ENCODE results near the gene C19orf73. TPM values are rescaled to one million over a fixed set of nuclear protein-coding genes. Genes with fewer than 3 reads are reported as not detected.

Gene C19orf73
- total and polyA plus RNA-seq, 9 of the 15 experiments (the other 6 are each of a cell fraction or from before 2014, with no cell fraction given): 0.08 to 7.4 (median 1.4) TPM

DNA sequence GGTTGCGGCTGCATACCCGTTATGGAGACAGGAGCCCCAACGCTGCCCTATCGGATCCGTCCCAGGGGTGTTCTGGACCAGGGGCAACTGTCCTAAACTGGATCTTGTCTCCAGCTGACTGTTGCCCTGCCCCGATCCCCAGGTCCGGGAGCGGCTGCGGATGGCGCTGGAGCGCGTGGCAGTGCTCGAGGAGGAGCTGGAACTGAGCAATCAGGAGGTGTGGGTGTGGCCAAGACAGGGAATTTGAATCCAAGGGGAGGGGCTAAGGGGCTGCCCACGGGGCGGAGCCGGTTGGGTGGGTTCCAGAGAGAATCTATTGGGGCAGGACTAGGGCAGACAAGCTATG is 10.3 kb upstream of the C19orf73 start (continued):
- TF ChIP-seq BMI1 (IDR thresholded peaks at IDR 0.05; ENCODE audit: low read length) (no peak), RBFOX2 (IDR thresholded peaks at IDR 0.05; ENCODE audit: low read depth, low read length) (peak; percentile 78), TBP (optimal IDR thresholded peaks at IDR 0.05; ENCODE audit: low read depth, low read length) (peak; percentile 64), XRCC5 (IDR thresholded peaks at IDR 0.05; ENCODE audit: low read depth, low read length) (0 out of 2 replicates have a peak, but pooled peaks have one; percentile 10), FOXA3 (CRISPR knock-in tag; conservative IDR thresholded peaks at IDR 0.05 in 1 of 2, IDR thresholded peaks at IDR 0.05 in 1 of 2) (no peak), DACH1 (IDR thresholded peaks at IDR 0.05; ENCODE audit: partially characterized antibody) (no peak), ZNF644 (tag; IDR thresholded peaks at IDR 0.05; ENCODE audit: low read depth) (no peak), SP1 (CRISPR knock-in tag; IDR thresholded peaks at IDR 0.05) (peak; percentile 69; the same call in 1 of the 2 replicates), CEBPG (CRISPR knock-in tag; IDR thresholded peaks at IDR 0.05) (0 out of 2 replicates have a peak, but pooled peaks have one; percentile 24), CEBPG (tag; conservative IDR thresholded peaks at IDR 0.05 in 1 of 2, IDR thresholded peaks at IDR 0.05 in 1 of 2) (no peak), CCNT2 (IDR thresholded peaks at IDR 0.05; ENCODE audit: borderline replicate concordance, extremely low read depth, insufficient read length, low read depth, low read length) (peak; percentile 25), POLR2B (IDR thresholded peaks at IDR 0.05; ENCODE audit: low read depth, partially characterized antibody) (peak; percentile 23), EP400 (IDR thresholded peaks at IDR 0.05) (peak; percentile 81), POLR2G (IDR thresholded peaks at IDR 0.05; ENCODE audit: low read depth, low read length) (peak; percentile 79)
- TF ChIP-seq, protein P1, sequence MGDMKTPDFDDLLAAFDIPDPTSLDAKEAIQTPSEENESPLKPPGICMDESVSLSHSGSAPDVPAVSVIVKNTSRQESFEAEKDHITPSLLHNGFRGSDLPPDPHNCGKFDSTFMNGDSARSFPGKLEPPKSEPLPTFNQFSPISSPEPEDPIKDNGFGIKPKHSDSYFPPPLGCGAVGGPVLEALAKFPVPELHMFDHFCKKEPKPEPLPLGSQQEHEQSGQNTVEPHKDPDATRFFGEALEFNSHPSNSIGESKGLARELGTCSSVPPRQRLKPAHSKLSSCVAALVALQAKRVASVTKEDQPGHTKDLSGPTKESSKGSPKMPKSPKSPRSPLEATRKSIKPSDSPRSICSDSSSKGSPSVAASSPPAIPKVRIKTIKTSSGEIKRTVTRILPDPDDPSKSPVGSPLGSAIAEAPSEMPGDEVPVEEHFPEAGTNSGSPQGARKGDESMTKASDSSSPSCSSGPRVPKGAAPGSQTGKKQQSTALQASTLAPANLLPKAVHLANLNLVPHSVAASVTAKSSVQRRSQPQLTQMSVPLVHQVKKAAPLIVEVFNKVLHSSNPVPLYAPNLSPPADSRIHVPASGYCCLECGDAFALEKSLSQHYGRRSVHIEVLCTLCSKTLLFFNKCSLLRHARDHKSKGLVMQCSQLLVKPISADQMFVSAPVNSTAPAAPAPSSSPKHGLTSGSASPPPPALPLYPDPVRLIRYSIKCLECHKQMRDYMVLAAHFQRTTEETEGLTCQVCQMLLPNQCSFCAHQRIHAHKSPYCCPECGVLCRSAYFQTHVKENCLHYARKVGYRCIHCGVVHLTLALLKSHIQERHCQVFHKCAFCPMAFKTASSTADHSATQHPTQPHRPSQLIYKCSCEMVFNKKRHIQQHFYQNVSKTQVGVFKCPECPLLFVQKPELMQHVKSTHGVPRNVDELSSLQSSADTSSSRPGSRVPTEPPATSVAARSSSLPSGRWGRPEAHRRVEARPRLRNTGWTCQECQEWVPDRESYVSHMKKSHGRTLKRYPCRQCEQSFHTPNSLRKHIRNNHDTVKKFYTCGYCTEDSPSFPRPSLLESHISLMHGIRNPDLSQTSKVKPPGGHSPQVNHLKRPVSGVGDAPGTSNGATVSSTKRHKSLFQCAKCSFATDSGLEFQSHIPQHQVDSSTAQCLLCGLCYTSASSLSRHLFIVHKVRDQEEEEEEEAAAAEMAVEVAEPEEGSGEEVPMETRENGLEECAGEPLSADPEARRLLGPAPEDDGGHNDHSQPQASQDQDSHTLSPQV (IDR thresholded peaks at IDR 0.05): no peak
- TF ChIP-seq, protein P2, sequence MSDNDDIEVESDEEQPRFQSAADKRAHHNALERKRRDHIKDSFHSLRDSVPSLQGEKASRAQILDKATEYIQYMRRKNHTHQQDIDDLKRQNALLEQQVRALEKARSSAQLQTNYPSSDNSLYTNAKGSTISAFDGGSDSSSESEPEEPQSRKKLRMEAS (CRISPR knock-in tag; IDR thresholded peaks at IDR 0.05): peak; percentile 75
- TF ChIP-seq, protein P3, sequence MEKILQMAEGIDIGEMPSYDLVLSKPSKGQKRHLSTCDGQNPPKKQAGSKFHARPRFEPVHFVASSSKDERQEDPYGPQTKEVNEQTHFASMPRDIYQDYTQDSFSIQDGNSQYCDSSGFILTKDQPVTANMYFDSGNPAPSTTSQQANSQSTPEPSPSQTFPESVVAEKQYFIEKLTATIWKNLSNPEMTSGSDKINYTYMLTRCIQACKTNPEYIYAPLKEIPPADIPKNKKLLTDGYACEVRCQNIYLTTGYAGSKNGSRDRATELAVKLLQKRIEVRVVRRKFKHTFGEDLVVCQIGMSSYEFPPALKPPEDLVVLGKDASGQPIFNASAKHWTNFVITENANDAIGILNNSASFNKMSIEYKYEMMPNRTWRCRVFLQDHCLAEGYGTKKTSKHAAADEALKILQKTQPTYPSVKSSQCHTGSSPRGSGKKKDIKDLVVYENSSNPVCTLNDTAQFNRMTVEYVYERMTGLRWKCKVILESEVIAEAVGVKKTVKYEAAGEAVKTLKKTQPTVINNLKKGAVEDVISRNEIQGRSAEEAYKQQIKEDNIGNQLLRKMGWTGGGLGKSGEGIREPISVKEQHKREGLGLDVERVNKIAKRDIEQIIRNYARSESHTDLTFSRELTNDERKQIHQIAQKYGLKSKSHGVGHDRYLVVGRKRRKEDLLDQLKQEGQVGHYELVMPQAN (IDR thresholded peaks at IDR 0.05; ENCODE audit: borderline replicate concordance): peak; percentile 67; the same call in 1 of the 2 replicates
- TF ChIP-seq, protein P4, sequence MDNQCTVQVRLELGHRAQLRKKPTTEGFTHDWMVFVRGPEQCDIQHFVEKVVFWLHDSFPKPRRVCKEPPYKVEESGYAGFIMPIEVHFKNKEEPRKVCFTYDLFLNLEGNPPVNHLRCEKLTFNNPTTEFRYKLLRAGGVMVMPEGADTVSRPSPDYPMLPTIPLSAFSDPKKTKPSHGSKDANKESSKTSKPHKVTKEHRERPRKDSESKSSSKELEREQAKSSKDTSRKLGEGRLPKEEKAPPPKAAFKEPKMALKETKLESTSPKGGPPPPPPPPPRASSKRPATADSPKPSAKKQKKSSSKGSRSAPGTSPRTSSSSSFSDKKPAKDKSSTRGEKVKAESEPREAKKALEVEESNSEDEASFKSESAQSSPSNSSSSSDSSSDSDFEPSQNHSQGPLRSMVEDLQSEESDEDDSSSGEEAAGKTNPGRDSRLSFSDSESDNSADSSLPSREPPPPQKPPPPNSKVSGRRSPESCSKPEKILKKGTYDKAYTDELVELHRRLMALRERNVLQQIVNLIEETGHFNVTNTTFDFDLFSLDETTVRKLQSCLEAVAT (IDR thresholded peaks at IDR 0.05): 0 out of 4 replicates have a peak, but pooled peaks of 1 of the 2 experiments have one; percentile 2
- TF ChIP-seq, protein P5, sequence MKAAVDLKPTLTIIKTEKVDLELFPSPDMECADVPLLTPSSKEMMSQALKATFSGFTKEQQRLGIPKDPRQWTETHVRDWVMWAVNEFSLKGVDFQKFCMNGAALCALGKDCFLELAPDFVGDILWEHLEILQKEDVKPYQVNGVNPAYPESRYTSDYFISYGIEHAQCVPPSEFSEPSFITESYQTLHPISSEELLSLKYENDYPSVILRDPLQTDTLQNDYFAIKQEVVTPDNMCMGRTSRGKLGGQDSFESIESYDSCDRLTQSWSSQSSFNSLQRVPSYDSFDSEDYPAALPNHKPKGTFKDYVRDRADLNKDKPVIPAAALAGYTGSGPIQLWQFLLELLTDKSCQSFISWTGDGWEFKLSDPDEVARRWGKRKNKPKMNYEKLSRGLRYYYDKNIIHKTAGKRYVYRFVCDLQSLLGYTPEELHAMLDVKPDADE (conservative IDR thresholded peaks at IDR 0.05; ENCODE audit: control insufficient read depth, low read depth, low read length): 0 out of 2 replicates have a peak, but pooled peaks have one; percentile 28

Measured in K562 (cell line).